Measurements from ENCODE around the gene DPM3.

DNA sequence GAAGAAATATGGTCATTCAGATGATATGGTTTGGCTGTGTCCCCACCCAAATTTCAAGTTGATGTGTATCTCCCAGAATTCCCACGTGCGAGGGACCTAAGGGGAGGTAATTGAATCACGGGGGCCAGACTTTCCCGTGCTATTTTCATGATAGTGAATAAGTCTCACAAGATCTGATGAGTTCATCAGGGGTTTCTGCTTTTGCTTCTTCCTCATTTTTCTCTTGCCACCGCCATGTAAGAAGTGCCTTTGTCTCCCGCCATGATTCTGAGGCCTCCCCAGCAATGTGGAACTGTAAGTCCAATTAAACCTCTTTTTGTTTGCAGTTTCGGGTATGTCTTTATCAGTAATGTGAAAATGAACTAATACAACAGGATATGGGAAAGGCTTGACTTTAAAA is 1.4 kb upstream of the DPM3 start:
- TF ChIP-seq, protein P1, sequence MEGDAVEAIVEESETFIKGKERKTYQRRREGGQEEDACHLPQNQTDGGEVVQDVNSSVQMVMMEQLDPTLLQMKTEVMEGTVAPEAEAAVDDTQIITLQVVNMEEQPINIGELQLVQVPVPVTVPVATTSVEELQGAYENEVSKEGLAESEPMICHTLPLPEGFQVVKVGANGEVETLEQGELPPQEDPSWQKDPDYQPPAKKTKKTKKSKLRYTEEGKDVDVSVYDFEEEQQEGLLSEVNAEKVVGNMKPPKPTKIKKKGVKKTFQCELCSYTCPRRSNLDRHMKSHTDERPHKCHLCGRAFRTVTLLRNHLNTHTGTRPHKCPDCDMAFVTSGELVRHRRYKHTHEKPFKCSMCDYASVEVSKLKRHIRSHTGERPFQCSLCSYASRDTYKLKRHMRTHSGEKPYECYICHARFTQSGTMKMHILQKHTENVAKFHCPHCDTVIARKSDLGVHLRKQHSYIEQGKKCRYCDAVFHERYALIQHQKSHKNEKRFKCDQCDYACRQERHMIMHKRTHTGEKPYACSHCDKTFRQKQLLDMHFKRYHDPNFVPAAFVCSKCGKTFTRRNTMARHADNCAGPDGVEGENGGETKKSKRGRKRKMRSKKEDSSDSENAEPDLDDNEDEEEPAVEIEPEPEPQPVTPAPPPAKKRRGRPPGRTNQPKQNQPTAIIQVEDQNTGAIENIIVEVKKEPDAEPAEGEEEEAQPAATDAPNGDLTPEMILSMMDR (IDR thresholded peaks at IDR 0.05), result no peak
- TF ChIP-seq POLR2A (IDR thresholded peaks at IDR 0.05), result no peak
